HepG2 (cell line): ENCODE data around the gene SIRT7. TPM values are rescaled to one million over a fixed set of nuclear protein-coding genes. Genes with fewer than 3 reads are reported as not detected.

Source experiments
- AHR ChIP-seq: IDR thresholded peaks from 2 replicates; pipeline ENCODE4 v1.6.1; 2018; ENCODE audit warnings: missing genetic modification reagents, missing compliant biosample characterization
- BORCS8-MEF2B ChIP-seq: sonication (generic); formaldehyde crosslinking; IDR thresholded peaks from 2 replicates; pipeline ENCODE4 v1.8.0; 2022; ENCODE audit warnings: mild to moderate bottlenecking, missing genetic modification reagents
- CREB1 ChIP-seq, 2 experiments: fragments of 450-650 bp in 1 of 2; IDR thresholded peaks; 2 replicates each; pipeline ENCODE4 v1.6.1; 2016 to 2017; ENCODE audit warnings: control low read depth in 1 of 2, mild to moderate bottlenecking in 1 of 2, missing compliant biosample characterization in 1 of 2, missing genetic modification characterization in 1 of 2
- LCORL ChIP-seq, 2 experiments: fragments of 450-650 bp in 1 of 2; sonication (generic) in 1 of 2; formaldehyde crosslinking in 1 of 2; IDR thresholded peaks; 2 replicates each; pipeline versions ENCODE4 v1.5.0 to v1.6.1; 2017 to 2020; ENCODE audit warnings: antibody characterized with exemption in 1 of 2, missing genetic modification reagents in 1 of 2
- MATR3 ChIP-seq: sonication (generic); formaldehyde crosslinking; IDR thresholded peaks from 2 replicates; pipeline ENCODE4 v1.4.0; 2020; ENCODE audit warnings: missing genetic modification reagents
- NFE2L1 ChIP-seq: sonication (generic); formaldehyde crosslinking; IDR thresholded peaks from 2 replicates; pipeline ENCODE4 v1.4.0; 2020; ENCODE audit warnings: missing genetic modification reagents, mild to moderate bottlenecking, borderline replicate concordance
- NR1H2 ChIP-seq: sonication (generic); formaldehyde crosslinking; IDR thresholded peaks from 2 replicates; pipeline ENCODE4 v1.8.1; 2022; ENCODE audit warnings: low read depth, missing genetic modification reagents, borderline replicate concordance
- NR2F6 ChIP-seq, 2 experiments: IDR thresholded peaks; 2 replicates each; pipeline ENCODE4 v1.6.1; 2016; ENCODE audit warnings: antibody characterized with exemption in 1 of 2, mild to moderate bottlenecking in 1 of 2
- RAD21 ChIP-seq: fragments of 450-650 bp; formaldehyde crosslinking; IDR thresholded peaks from 2 replicates; pipeline ENCODE4 v1.5.0; 2020; ENCODE audit warnings: mild to moderate bottlenecking
- SAP130 ChIP-seq: IDR thresholded peaks from 2 replicates; pipeline ENCODE4 v1.6.1; 2016; ENCODE audit warnings: low read depth
- SCMH1 ChIP-seq: sonication (generic); formaldehyde crosslinking; IDR thresholded peaks from 2 replicates; pipeline ENCODE4 v1.9.0; 2021; ENCODE audit warnings: missing genetic modification reagents, mild to moderate bottlenecking, borderline replicate concordance
- ZBTB38 ChIP-seq: sonication (generic); formaldehyde crosslinking; IDR thresholded peaks from 2 replicates; pipeline ENCODE4 v1.5.1; 2020; ENCODE audit warnings: mild to moderate bottlenecking, missing genetic modification reagents
- ZNF552 ChIP-seq: sonication (generic); formaldehyde crosslinking; IDR thresholded peaks from 2 replicates; pipeline ENCODE4 v1.9.0; 2022; ENCODE audit warnings: missing genetic modification reagents, mild to moderate bottlenecking, borderline replicate concordance
- ZNF691 ChIP-seq: sonication (generic); formaldehyde crosslinking; IDR thresholded peaks from 2 replicates; pipeline ENCODE4 v1.4.0; 2020; ENCODE audit warnings: missing genetic modification reagents, low read depth, mild to moderate bottlenecking, borderline replicate concordance
- polyA plus RNA-seq, 8 experiments: library from polyadenylated mRNA; depleted of rRNA in 3 of 8; stranded (reverse) in 7 of 8; unstranded in 1 of 8; fragments of >200 nt; fragmentation: Illumina TruSeq in 4 of 8; extraction: Trizol in 4 of 8; gene quantifications; 2 replicates each; pipeline versions ENCODE4 v1.2.1 to v1.2.3, GENCODE V29; 2011 to 2016; ENCODE audit warnings: low read depth in 4 of 8, missing spikeins in 1 of 8, mixed read lengths in 1 of 8; ENCODE audit not compliant: insufficient read depth in 1 of 8
- total RNA-seq, 5 experiments: library from RNA; depleted of rRNA; stranded (reverse); fragments of >200 nt; fragmentation: Illumina TruSeq; extraction: Trizol; gene quantifications; 2 replicates each; pipeline ENCODE4 v1.2.3, GENCODE V29; 2016; ENCODE audit warnings: low read depth in 1 of 5
- TF ChIP-seq, protein P1 (sequence below): sonication (generic); formaldehyde crosslinking; IDR thresholded peaks from 2 replicates; pipeline ENCODE4 v1.5.1; 2020; ENCODE audit warnings: mild to moderate bottlenecking, missing genetic modification reagents, borderline replicate concordance
- TF ChIP-seq, protein P2 (sequence below): IDR thresholded peaks from 2 replicates; pipeline ENCODE4 v1.6.1; 2016; ENCODE audit warnings: missing biosample characterization, missing genetic modification reagents, low read depth
- TF ChIP-seq, protein P3 (sequence below): fragments of 450-650 bp; IDR thresholded peaks from 2 replicates; pipeline ENCODE4 v1.6.1; 2017; ENCODE audit warnings: mild to moderate bottlenecking

The SIRT7 gene
- total and polyA plus RNA-seq, 2 of the 13 experiments (the other 11 are each of a cell fraction or from before 2014, with no cell fraction given), result 8.3 to 24.8 TPM

GRCh38 chr17:81909966-81910839, 7.8 kb downstream of the SIRT7 start (continued):
- TF ChIP-seq, protein P1, sequence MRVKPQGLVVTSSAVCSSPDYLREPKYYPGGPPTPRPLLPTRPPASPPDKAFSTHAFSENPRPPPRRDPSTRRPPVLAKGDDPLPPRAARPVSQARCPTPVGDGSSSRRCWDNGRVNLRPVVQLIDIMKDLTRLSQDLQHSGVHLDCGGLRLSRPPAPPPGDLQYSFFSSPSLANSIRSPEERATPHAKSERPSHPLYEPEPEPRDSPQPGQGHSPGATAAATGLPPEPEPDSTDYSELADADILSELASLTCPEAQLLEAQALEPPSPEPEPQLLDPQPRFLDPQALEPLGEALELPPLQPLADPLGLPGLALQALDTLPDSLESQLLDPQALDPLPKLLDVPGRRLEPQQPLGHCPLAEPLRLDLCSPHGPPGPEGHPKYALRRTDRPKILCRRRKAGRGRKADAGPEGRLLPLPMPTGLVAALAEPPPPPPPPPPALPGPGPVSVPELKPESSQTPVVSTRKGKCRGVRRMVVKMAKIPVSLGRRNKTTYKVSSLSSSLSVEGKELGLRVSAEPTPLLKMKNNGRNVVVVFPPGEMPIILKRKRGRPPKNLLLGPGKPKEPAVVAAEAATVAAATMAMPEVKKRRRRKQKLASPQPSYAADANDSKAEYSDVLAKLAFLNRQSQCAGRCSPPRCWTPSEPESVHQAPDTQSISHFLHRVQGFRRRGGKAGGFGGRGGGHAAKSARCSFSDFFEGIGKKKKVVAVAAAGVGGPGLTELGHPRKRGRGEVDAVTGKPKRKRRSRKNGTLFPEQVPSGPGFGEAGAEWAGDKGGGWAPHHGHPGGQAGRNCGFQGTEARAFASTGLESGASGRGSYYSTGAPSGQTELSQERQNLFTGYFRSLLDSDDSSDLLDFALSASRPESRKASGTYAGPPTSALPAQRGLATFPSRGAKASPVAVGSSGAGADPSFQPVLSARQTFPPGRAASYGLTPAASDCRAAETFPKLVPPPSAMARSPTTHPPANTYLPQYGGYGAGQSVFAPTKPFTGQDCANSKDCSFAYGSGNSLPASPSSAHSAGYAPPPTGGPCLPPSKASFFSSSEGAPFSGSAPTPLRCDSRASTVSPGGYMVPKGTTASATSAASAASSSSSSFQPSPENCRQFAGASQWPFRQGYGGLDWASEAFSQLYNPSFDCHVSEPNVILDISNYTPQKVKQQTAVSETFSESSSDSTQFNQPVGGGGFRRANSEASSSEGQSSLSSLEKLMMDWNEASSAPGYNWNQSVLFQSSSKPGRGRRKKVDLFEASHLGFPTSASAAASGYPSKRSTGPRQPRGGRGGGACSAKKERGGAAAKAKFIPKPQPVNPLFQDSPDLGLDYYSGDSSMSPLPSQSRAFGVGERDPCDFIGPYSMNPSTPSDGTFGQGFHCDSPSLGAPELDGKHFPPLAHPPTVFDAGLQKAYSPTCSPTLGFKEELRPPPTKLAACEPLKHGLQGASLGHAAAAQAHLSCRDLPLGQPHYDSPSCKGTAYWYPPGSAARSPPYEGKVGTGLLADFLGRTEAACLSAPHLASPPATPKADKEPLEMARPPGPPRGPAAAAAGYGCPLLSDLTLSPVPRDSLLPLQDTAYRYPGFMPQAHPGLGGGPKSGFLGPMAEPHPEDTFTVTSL (CRISPR knock-in tag), result no peak
- TF ChIP-seq, protein P2, sequence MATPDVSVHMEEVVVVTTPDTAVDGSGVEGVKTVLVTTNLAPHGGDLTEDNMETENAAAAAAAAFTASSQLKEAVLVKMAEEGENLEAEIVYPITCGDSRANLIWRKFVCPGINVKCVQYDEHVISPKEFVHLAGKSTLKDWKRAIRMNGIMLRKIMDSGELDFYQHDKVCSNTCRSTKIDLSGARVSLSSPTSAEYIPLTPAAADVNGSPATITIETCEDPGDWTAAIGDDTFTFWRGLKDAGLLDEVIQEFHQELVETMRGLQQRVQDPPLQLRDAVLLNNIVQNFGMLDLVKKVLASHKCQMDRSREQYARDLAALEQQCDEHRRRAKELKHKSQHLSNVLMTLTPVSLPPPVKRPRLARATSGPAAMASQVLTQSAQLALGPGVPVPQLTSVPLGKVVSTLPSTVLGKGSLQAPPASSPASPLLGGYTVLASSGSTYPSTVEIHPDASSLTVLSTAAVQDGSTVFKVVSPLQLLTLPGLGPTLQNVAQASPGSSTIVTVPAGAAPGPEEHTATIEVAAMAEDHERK (CRISPR knock-in tag), result no peak
- no peak; the same call in 1 of the 2 replicates for TF ChIP-seq LCORL (IDR thresholded peaks at IDR 0.05)
- TF ChIP-seq LCORL (CRISPR knock-in tag; IDR thresholded peaks at IDR 0.05), result peak; percentile 96
- TF ChIP-seq SAP130, result peak; percentile 99
- 0 out of 2 replicates have a peak, but pooled peaks have one; percentile 19 for TF ChIP-seq ZNF552
- peak; percentile 84 for TF ChIP-seq ZNF691
- TF ChIP-seq NR2F6 (IDR thresholded peaks at IDR 0.05), result peak; percentile 96
- peak; percentile 96 for TF ChIP-seq NR2F6 (CRISPR knock-in tag; IDR thresholded peaks at IDR 0.05)
- peak; percentile 92 for TF ChIP-seq BORCS8-MEF2B (CRISPR knock-in tag)
- no peak for TF ChIP-seq ZBTB38 (CRISPR knock-in tag)
- TF ChIP-seq, protein P3, sequence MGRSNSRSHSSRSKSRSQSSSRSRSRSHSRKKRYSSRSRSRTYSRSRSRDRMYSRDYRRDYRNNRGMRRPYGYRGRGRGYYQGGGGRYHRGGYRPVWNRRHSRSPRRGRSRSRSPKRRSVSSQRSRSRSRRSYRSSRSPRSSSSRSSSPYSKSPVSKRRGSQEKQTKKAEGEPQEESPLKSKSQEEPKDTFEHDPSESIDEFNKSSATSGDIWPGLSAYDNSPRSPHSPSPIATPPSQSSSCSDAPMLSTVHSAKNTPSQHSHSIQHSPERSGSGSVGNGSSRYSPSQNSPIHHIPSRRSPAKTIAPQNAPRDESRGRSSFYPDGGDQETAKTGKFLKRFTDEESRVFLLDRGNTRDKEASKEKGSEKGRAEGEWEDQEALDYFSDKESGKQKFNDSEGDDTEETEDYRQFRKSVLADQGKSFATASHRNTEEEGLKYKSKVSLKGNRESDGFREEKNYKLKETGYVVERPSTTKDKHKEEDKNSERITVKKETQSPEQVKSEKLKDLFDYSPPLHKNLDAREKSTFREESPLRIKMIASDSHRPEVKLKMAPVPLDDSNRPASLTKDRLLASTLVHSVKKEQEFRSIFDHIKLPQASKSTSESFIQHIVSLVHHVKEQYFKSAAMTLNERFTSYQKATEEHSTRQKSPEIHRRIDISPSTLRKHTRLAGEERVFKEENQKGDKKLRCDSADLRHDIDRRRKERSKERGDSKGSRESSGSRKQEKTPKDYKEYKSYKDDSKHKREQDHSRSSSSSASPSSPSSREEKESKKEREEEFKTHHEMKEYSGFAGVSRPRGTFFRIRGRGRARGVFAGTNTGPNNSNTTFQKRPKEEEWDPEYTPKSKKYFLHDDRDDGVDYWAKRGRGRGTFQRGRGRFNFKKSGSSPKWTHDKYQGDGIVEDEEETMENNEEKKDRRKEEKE, result no peak
- no peak for TF ChIP-seq NR1H2
- no peak for TF ChIP-seq MATR3 (CRISPR knock-in tag)
- TF ChIP-seq NFE2L1 (CRISPR knock-in tag), result peak; percentile 60; the same call in 1 of the 2 replicates
- TF ChIP-seq AHR (CRISPR knock-in tag), result peak; percentile 68; the same call in 1 of the 2 replicates
- TF ChIP-seq CREB1 (IDR thresholded peaks at IDR 0.05), result peak; percentile 27; the same call in 1 of the 2 replicates
- TF ChIP-seq CREB1 (CRISPR knock-in tag; IDR thresholded peaks at IDR 0.05), result no peak
- TF ChIP-seq RAD21 (CRISPR knock-in tag), result peak; percentile 31; the same call in 1 of the 2 replicates
- TF ChIP-seq SCMH1 (CRISPR knock-in tag), result no peak
